NCI-H2227 (cell line): ENCODE data around the gene SRPK2.
"Not testable (repeated sequence)": the region's sequence is repeated elsewhere in the genome, so short reads cannot be mapped to it uniquely, and the experiment has no call there.

Experiments used
- DNase-seq: peaks from one replicate; lab custom pipeline; 2025; ENCODE audit not compliant: unreplicated experiment; lab: John Stamatoyannopoulos, UW

The SRPK2 gene

DNA sequence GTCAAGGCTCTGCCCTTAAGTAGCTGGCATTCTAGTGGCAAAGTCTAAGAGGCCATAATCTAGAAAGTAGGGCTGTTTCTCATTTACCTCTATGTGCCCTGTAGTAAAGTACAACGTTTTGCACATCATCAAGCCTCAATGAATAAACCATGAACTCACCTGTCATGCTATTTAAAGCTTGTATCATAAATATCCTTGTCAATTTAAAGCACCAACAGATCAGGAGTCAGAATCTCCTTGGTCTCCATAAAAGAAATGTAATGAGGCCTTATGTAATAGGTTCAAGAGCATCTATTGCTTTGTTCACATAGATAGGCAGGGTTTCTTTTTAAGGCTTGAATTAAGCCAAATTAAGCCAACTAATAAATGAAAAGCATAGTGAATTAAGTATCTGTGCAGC lies 192.8 kb downstream of the SRPK2 start:
- DNase-seq, result no peak

GRCh38 chr7:105194959-105195358 lies 193.8 kb downstream of the SRPK2 start:
- DNase-seq, result not testable (repeated sequence)

DNA sequence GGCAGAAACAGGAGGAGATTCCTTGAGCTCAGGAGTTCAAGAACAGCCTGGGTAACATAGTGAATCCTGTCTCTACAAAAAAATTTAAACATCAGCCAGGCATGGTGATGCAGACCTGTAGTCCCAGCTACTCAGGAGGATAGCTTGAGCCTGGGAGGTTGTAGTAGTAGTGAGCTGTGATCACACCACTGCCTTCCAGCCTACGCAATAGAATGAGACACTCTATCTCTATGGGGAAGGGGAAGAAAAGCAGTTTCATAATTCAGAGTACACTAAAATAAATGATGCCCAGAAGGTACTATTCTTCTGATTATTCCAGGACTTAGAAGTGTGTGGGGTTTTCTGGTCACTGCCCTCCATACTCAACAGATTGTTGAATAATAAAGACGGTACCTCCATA lies 197.4 kb downstream of the SRPK2 start:
- no peak for DNase-seq

DNA sequence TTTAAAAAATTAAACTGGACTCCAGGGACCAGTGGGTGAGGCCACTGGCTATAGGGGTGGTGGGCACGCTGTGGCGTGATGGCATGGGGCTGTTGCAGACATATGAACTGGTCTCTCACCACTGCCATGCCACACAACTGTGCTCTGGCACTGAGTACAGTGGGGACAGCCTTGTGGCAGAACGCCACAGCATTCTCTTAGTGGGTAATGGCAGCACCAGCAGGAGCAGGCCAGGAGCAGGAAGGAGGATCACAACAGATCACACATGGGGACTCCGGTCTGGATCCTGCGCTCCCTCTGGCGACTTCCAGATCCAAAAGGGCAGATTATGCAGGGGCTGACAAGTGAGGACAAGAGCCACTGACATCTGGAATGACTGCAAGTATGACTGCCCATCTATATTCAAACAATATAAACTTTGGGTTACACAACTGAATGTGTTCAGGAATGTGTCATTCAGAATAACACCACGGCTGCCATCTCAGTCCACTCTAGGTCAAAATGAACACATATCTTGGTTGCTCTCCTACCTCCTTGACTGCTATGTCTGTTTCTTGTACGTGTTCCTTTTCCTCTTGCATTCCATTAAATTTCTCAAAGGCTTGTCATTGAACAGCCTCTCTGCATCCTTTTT lies 198.7 kb downstream of the SRPK2 start:
- no peak for DNase-seq

DNA sequence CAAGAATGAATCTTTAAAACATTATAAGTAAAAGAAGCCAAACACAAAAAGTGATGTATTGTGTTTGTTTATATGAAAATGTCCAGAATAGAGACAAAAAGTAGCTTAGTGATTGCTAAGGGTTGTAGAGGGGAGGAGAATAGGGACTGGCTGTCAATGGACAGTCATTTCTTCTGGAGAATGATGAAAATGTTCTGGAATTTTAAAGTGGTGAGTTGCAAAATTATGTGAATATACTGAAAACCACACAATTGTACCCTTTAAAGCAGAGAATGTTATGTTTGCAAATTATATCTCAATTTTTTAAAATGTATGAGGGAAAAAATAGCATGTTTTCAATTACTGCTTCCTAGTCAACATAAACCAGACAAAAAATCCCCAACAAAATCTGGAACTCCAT lies 200.5 kb downstream of the SRPK2 start:
- DNase-seq, result no peak

DNA sequence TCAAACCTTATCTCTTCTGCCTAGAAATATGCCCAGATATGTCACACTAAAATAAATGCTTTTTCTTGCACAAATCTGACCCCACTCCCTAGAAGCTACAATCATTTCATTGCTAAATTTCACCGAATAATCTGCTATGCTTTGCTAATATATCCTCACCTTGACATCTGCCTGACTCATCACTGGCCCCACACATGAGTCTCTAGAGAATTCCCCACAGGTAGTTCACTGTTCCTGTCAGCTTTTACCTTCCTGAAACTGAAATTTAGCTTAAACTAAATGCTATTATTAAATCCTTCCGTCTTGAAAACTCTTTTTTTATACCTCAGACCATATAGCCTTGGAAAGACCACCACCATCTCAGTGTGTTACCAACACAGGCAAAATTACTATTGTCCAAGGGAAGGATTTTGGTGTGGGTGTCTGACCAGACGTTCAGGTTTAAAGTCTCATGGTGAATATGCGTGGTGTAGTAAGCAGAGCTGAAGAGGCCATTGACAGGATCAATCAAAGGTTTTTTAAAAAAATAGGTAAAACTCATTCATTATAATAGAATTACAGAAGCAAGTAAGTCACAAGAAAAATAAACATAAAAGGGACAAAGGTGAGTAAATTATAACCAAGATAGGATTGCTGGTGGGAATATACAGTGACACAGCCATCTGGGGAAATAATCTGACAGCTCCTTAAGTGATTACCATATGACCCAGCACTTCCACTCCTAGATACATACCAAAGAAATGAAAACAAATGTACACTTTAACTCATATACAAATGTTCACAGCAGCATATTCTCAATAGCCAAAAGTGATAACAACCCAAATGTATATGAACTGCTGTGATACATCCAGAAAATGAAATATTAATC lies 201.2 kb downstream of the SRPK2 start:
- DNase-seq, result no peak

DNA sequence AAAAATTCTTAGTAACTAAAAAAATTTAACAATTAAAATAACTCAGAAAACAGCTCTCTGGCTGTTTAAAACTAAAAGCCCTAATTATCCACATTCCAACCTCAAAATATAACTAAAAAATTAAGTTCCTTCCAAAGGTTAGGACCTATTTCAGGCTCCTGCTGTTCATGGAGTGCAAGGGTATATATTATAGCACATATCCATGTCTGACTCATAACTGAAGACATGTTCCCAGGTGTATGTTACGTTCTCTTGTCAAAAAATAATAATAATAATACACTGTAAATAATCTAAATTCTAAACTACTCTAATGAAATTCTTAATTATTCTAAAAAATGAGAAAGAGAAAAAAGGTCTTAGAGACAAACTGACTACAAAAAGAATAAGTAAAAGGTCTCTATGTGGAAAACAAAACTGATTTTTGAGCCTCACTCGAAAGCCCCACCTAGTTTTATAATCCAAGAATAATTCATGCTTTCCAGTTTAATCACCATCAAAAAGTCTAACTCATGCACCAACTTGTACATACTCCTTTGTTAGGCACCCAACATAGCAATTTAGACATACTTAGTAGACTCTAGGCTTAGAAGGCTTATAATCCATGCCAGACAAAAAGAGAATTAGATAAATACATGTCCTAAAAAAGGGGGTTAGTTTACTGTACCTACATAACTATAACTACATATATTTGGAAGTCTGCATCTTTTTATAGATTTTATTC lies 203.3 kb downstream of the SRPK2 start:
- no peak for DNase-seq

DNA sequence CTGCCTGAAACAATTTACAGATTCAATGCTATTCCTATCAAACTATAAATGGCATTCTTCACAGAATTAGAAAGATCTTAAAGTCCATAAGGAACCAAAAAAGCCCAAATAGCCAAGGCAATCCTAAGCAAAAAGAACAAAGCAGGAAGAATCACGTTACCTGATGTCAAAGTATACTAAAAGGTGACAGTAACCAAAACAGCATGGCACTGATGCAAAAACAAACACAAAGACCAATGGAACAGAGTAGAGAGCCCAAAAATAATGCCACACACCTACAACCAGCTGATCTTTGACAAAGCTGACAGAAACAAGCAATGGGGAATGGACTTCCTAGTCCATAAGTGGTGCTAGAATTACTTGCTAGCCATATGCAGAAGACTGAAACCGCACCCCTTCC lies 208.7 kb downstream of the SRPK2 start:
- DNase-seq, result no peak

DNA sequence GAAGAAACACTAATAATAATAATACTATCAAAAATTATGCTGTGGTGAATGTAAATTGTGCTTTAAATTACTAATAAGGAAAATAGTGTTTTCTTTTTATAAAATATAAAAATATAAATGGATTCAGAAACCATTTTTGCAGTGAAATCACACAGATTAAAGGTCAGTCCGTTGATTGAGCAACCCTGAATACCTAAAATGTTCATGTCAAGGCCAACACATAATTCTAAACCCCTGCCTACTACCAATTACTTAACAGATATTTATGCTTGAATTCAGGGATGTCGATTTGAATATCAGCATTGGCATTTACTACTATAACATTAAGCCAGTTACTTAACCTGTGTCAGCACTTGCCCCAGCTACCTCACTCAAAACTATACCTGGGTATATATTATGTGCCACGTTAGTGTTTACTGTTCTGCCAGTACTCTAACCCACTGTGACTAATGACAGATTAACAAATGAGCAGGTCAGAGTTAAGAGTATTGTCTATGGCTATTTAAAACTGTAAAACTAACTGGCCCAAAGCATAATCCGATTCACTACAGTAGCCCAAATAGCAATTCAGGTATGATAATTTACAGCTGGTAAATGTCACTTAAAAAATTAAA lies 209.7 kb downstream of the SRPK2 start:
- no peak for DNase-seq

- peak; percentile 12 for DNase-seq
Observed at GRCh38 chr7:105178177-105178576, 210.5 kb downstream of the SRPK2 start.

DNA sequence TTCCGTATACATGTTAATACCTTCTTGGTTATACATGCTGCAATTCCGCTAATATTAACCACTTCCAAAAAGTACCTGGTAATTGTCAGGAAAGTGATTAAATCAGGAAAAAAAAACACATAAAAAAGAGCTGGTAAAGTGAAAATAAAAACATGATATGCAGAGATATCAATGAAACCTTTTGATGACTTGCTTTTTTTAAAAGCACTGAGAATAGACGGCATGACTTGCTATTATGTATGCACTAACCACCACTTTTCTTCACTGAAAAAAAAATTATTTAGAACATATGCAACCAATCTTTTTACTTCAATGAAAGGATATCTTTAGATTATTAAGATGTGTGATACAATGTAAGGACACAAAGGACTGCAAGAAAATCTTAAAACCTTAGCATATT lies 211.7 kb downstream of the SRPK2 start:
- no peak for DNase-seq

GRCh38 chr7:105173586-105173985 lies 215.1 kb downstream of the SRPK2 start:
- DNase-seq, result no peak

GRCh38 chr7:105164751-105165150 lies 224.0 kb downstream of the SRPK2 start:
- no peak for DNase-seq

- DNase-seq, result no peak
Observed at GRCh38 chr7:105163718-105164117, 225.0 kb downstream of the SRPK2 start.

GRCh38 chr7:105161366-105161765 lies 227.4 kb downstream of the SRPK2 start:
- DNase-seq, result no peak

DNA sequence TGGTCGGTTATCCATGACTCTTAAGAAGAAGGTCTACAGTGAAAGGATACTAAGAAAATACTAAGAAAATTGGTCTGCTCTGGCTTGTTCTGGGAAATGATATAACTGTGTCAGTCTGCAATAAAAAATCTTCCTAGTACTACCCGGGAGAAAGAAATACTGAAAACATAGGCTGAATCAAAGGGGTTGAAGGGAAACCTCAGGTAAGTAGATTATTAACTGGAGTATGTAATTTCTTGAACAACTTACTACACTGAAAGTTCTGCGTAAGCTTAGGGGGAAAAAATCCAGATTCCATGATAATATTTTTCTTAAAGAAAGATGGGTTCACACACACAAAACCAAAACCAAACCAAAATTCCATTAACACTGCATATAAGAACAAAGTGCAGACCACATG lies 231.4 kb downstream of the SRPK2 start:
- DNase-seq, result no peak

- DNase-seq, result no peak
Observed at GRCh38 chr7:105156731-105157130, 232.0 kb downstream of the SRPK2 start.

- DNase-seq, result no peak
Observed at GRCh38 chr7:105154084-105154483, 234.6 kb downstream of the SRPK2 start.

DNA sequence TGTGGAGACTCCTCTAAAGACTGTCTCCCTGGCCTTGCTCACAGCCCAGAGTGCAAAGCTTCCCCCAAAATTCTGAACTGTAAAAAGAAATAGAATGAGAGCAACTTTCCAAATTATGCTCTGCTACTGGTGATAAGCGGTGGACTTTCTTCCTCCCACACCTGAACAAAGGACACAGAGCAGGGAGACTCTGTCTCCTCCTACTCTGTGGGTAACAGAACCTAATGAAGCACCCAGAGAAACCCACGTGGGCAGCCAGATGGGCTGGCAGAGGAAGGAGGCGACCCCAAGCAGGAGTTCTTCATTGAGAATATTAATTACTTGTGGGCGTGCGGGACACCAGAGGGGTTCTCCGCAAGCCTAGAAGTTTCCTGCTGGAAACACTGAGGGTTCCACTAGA lies 235.2 kb downstream of the SRPK2 start:
- no peak for DNase-seq

- DNase-seq, result no peak
Observed at GRCh38 chr7:105151152-105151551, 237.6 kb downstream of the SRPK2 start.

- no peak for DNase-seq
Observed at GRCh38 chr7:105149827-105150226, 238.9 kb downstream of the SRPK2 start.

DNA sequence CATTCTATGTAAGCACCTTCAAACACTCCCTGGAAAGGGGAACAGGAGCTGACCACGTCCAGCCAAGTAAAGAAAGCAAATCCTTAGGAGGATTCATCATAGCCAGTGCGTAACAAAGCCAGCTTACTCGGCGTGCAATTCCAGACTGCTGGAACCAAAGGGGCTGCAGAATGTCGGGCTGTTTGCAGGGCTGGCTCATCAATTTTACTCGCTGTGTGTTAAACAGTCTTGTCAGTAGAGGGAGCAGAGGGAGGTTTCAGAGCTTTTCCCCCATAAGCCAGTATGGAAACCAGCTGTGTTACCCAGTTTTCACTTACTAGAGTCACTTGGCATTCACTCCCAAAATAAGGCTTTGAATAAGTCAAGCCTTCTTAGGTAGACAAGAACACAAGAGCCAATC lies 247.7 kb downstream of the SRPK2 start:
- DNase-seq, result peak; percentile 44
